Measurements from ENCODE around the gene MYO1B.

Gene MYO1B

DNA sequence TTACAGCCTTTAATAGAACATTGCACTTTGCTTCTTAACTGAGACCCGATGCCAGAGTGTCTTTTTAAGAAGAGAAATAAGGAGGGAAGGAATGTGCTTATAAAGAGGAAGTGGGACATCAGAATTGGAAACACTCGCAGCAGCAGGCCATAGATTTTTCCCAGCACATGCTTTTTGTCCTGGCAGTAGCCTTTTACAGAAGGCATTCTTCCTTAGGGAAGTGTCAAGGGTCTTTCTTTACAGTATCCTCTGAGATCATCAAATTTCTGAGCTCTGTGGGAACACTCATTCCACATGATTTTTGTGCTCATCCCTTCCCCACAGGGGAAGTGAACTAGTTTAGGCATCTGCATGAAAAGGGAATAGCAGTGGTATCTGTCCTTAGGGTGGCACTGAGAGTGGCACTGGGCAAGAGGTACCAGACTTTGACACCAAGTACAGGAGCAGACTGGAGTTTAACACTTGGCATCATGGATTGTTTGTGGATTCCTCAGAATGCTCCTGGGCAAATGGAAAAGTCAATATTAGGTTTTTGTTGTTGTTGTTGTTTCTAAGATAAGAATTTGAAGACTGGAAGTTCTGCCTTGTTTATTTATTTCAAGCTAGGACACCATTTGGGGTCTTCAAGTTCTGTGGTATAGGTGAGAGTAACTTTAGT is 4.1 kb downstream of the MYO1B start:
- TF ChIP-seq, protein P1, sequence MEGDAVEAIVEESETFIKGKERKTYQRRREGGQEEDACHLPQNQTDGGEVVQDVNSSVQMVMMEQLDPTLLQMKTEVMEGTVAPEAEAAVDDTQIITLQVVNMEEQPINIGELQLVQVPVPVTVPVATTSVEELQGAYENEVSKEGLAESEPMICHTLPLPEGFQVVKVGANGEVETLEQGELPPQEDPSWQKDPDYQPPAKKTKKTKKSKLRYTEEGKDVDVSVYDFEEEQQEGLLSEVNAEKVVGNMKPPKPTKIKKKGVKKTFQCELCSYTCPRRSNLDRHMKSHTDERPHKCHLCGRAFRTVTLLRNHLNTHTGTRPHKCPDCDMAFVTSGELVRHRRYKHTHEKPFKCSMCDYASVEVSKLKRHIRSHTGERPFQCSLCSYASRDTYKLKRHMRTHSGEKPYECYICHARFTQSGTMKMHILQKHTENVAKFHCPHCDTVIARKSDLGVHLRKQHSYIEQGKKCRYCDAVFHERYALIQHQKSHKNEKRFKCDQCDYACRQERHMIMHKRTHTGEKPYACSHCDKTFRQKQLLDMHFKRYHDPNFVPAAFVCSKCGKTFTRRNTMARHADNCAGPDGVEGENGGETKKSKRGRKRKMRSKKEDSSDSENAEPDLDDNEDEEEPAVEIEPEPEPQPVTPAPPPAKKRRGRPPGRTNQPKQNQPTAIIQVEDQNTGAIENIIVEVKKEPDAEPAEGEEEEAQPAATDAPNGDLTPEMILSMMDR (conservative IDR thresholded peaks at IDR 0.05): no peak
- no peak overlapping the region for H3K27ac ChIP-seq

DNA sequence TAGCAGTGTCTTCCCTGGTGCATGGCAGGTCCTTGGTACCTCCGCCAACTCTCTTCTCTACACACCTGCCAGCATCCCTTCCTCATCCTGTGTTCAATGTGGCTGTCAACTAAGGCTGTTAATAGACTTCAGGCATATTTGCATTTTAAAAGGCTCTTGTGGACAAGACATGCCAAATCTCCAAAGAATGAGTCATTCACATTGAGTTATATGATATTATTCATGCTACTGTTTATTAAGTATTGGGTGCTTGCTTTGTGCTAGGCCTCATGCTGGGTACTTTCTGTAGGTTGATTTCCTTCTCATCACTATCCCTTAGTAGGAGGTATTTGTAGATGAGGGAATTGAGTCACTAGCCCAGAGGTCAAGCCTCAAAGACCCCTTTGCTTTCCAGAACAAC is 5.2 kb downstream of the MYO1B start:
- TF ChIP-seq, protein P1 (conservative IDR thresholded peaks at IDR 0.05): no peak
- H3K27ac ChIP-seq: no peak overlapping the region

DNA sequence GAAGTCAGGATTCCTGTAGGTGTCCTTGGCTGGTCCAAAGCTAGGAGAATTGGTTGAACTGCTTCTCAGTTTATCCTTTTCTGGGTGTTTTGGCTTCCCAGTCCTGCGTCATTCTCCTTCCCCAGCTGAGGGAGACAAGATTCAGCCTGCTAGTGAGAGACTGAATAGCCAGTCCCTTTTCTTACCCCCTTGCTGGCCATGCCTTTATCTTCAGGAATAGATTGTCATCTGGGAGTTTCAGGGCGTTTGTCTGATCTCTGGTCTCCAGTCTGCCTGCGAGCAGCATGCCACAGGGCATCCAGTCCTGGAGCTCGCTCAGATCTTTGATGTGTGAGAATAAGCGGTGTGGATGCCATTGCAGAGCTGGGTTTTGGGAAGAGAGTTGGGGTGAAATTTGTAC is 5.8 kb downstream of the MYO1B start:
- H3K27ac ChIP-seq: no peak overlapping the region
- TF ChIP-seq, protein P1 (conservative IDR thresholded peaks at IDR 0.05): no peak

DNA sequence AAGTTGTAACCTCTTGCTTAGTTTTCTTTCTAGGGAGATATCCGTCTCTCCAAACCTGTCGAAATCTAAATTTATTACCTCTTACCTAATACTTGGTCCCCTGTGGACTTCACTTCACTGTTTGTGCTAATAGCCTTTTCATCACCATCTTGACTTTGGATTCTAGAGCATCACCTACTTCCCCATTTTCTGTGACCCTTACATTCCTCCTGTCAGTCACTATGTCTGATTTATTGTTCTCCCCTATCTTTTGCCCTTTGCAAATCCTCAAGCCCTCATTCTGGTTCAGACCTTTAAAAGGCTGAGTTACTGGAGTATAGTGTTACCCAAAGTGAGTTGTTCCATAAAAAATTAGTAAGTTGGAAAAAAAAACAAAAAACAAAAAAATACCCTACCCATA is 7.5 kb downstream of the MYO1B start:
- no peak overlapping the region for H3K27ac ChIP-seq
- TF ChIP-seq, protein P1 (conservative IDR thresholded peaks at IDR 0.05): no peak

DNA sequence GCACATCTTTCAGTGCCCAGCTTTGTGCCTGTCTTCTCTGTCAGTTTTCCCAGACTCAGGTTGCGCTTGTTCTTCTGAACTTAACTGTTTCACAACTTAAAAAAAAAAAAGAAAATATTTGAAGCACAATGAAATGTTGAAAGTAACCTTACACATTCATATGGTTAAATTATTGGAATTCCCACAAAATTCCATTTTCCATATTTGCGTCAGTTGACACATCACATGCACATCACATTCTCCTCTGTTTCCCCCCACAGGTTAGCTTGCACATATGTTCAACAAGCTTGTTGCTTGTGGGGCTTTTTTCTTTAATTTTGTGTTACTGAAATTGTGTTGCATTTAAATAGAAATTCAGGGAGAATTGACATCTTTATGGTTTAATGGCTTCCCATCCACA is 8.3 kb downstream of the MYO1B start:
- no peak overlapping the region for H3K27ac ChIP-seq
- TF ChIP-seq, protein P1 (conservative IDR thresholded peaks at IDR 0.05): no peak

DNA sequence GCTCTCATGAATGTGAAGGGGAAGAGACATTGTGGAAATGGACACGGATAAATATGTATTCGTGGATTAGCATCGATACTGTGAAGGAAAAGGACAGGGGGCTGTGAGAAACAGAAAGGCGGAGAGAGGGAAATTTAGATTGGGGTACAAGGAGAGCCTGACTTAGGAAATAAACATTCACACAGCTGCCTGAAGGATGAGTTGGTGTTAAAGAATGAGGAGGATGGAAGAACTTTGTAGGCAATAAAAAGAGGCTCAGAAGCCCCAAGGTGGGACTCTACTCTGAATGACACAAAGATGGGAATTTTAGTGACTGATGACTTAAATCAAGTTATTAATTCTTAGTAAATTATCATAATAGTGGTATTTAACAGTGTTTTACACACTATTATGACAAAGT is 10.1 kb downstream of the MYO1B start:
- no peak overlapping the region for H3K27ac ChIP-seq
- TF ChIP-seq, protein P1 (conservative IDR thresholded peaks at IDR 0.05): no peak

DNA sequence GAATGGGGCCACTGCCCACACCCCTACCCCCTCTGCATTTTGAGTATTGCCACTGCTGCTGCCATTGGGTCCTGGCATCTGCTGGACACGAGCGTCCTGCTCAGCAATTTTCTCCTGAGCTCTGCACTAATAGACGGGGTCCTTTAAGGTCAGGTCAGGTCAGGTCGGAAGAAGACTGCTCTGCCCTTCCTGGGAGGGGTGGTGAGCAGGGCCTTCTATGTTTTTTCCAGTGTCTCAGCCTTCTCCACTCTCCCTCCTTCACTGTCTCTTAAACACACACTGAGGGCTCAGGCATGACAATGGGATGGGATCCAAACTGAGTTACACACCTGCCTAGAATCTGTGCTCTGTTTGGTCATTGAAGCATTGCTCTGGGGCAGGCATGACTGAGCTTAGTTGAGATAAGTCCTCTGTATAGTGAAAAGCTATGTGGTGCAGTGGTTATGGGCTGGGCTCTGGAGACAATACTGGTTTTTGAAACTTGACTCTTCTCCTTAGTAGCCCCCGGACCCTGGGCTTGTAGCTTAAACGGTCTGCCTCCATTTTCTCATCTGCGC is 10.6 kb downstream of the MYO1B start:
- TF ChIP-seq, protein P1 (conservative IDR thresholded peaks at IDR 0.05): no peak
- H3K27ac ChIP-seq: no peak overlapping the region
